Measurements from ENCODE around the gene GLB1L. TPM values are rescaled to one million over a fixed set of nuclear protein-coding genes. Genes with fewer than 3 reads are reported as not detected.

GLB1L gene
- total and polyA plus RNA-seq, 2 of the 8 experiments (the other 6 are each of a cell fraction or from before 2014, with no cell fraction given), result 3.7 to 4.0 TPM

DNA sequence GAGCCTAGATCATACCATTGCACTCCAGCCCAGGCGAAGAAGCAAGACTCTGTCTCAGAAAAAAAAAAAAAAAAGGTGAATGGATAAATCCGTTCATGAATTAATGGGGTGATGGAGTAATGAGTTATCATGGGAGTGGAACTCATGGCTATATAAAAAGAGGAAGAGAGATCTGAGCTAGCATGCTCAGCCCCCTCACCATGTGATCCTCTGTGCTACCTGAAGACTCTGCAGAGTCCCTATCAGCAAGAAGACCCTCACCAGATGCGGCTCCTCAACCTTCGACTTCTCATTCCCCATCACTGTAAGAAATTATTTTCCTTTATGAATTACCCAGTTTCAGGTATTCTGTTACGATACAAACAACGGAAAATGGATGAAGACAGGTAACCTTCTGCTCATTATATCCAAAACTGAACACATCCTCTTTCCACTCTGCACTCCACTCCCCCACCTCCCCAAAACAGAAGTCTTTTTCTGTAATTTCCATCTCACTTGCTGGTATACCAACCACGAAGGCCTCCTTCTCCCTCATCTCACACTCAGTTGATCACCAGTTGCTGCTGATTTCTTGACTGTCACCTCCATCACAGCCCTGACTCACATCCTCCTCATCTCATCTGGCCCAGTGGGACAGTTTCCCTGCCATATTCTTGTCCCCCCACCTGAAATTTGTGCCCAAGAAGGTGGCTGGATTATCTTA, 58.3 kb downstream of the GLB1L start:
- Histone ChIP-seq H3K4ac (replicated peaks; ENCODE audit: insufficient read length, low read depth, low read length) (no peak overlapping the region), H3K18ac (ENCODE audit: extremely low read depth, low read length) (no peak overlapping the region), H2BK5ac (ENCODE audit: low read depth, low read length) (no peak overlapping the region), H3K4me3 (ENCODE audit: extremely low read depth in 1 of 4, insufficient read depth in 2 of 4, low read depth in 3 of 4, low read length in 4 of 4) (no peak overlapping the region), H3K4me1 (replicated peaks in 1 of 4; ENCODE audit: control insufficient read depth in 3 of 4, insufficient read depth in 4 of 4, low read length in 3 of 4) (no peaks in the 10 kb centered on the region), H2AFZ (ENCODE audit: low read length) (no peak overlapping the region), H3K4me2 (ENCODE audit: insufficient read depth in 1 of 2, low read depth in 2 of 2, low read length in 2 of 2) (no peak overlapping the region), H3K27ac (ENCODE audit: low read depth, low read length) (no peak overlapping the region), H2BK15ac (ENCODE audit: low read length) (no peak overlapping the region), H3K23me2 (ENCODE audit: low read depth, low read length) (no peaks in the 10 kb centered on the region), H2BK20ac (ENCODE audit: low read length) (no peak overlapping the region), H2AK5ac (ENCODE audit: low read depth, low read length) (no peak overlapping the region), H4K20me1 (replicated peaks in 1 of 2; ENCODE audit: control insufficient read depth in 1 of 2, insufficient read depth in 2 of 2, low read length in 2 of 2) (peaks cover 0 to 2% of the 10 kb centered on the region in 2 experiments), H3K14ac (ENCODE audit: insufficient read length) (no peak overlapping the region), H3K79me2 (ENCODE audit: control insufficient read depth in 1 of 2, insufficient read depth in 2 of 2, low read length in 2 of 2) (no peaks in the 10 kb centered on the region), H3K27me3 (replicated peaks in 1 of 4; ENCODE audit: control insufficient read depth in 3 of 4, extremely low read depth in 1 of 4, insufficient read depth in 3 of 4, low read length in 3 of 4) (no peaks in the 10 kb centered on the region), H3K9ac (replicated peaks in 1 of 4; ENCODE audit: extremely low read depth in 1 of 4, low read depth in 3 of 4, low read length in 3 of 4) (no peak overlapping the region), H4K5ac (ENCODE audit: insufficient read length, low read depth, low read length) (no peak overlapping the region), H3K36me3 (ENCODE audit: control insufficient read depth in 2 of 4, insufficient read depth in 4 of 4, low read length in 3 of 4) (peaks cover 4 to 21% (median 10%) of the 10 kb centered on the region in 4 experiments; a peak in 6 of 8 replicates), H3K79me1 (ENCODE audit: low read depth, low read length) (no peaks in the 10 kb centered on the region), H2BK12ac (ENCODE audit: low read depth, low read length) (no peak overlapping the region), H2BK120ac (replicated peaks; ENCODE audit: low read depth, low read length) (no peak overlapping the region), H4K8ac (ENCODE audit: extremely low read depth, insufficient read depth, low read length) (no peak overlapping the region), H3K23ac (ENCODE audit: insufficient read length) (no peak overlapping the region), H3K9me3 (ENCODE audit: insufficient read depth in 2 of 2, low read depth in 1 of 2, low read length in 1 of 2) (no peaks in the 10 kb centered on the region), H3K56ac (replicated peaks; ENCODE audit: insufficient read length, low read depth, low read length) (no peak overlapping the region), H4K91ac (replicated peaks; ENCODE audit: insufficient read length, low read length) (no peak overlapping the region)
- whole genome bisulfite sequencing, 2 experiments (ENCODE audit: extremely low coverage in 1 of 2, insufficient coverage in 1 of 2, insufficient read length in 1 of 2, insufficient replicate concordance in 2 of 2, low coverage in 1 of 2, low lambda C conversion rate in 2 of 2, missing lambda C conversion rate in 1 of 2), result 88% methylated on average over 6 of the region's 7 CpGs; no CpG with 5 or more reads in 1 of the 2 experiments
- DNase-seq (ENCODE audit: low read depth in 1 of 2, low spot score in 2 of 2) (no peak), FAIRE-seq (no peak)
- POLR2A ChIA-PET (ENCODE audit: partially characterized antibody), result no interaction called here
- CTCF ChIA-PET (ENCODE audit: partially characterized antibody), result no interaction called here
- TF ChIP-seq POLR2A (IDR thresholded peaks at IDR 0.05; ENCODE audit: control extremely low read depth in 1 of 2, low read depth in 2 of 2, low read length in 2 of 2) (no peak), CHD2 (IDR thresholded peaks at IDR 0.05; ENCODE audit: low read length) (no peak), KDM4A (IDR thresholded peaks at IDR 0.05; ENCODE audit: low read depth, low read length, severe bottlenecking) (no peak), RFX5 (IDR thresholded peaks at IDR 0.05; ENCODE audit: borderline replicate concordance, low read depth, low read length) (no peak), BRCA1 (IDR thresholded peaks at IDR 0.05; ENCODE audit: low read depth, low read length) (no peak), PHF8 (conservative IDR thresholded peaks at IDR 0.05; ENCODE audit: low read depth, low read length) (no peak), RXRA (IDR thresholded peaks at IDR 0.05; ENCODE audit: insufficient read depth, low read depth, low read length) (no peak), RBBP5 (IDR thresholded peaks at IDR 0.05; ENCODE audit: borderline replicate concordance, low read depth, low read length) (no peak), JUND (IDR thresholded peaks at IDR 0.05; ENCODE audit: low read length) (no peak), SP4 (IDR thresholded peaks at IDR 0.05; ENCODE audit: low read length) (no peak), MAFK (IDR thresholded peaks at IDR 0.05; ENCODE audit: low read depth, low read length) (no peak), ZNF274 (IDR thresholded peaks at IDR 0.05; ENCODE audit: borderline replicate concordance, extremely low read depth, low read length) (no peak), EP300 (IDR thresholded peaks at IDR 0.05; ENCODE audit: borderline replicate concordance in 1 of 2, low read depth in 2 of 2, low read length in 2 of 2) (no peak)
